Measurements from ENCODE around the gene EIF4E2.

GRCh38 chr2:232512602-232513001, 37.9 kb upstream of the EIF4E2 start:
- TF ChIP-seq EP300 (IDR thresholded peaks at IDR 0.05) = no peak
- no peak for TF ChIP-seq CTCF (IDR thresholded peaks at IDR 0.05)
- TF ChIP-seq POLR2A (IDR thresholded peaks at IDR 0.05) = no peak
- TF ChIP-seq POLR2AphosphoS5 (IDR thresholded peaks at IDR 0.05) = no peak

Data from upper lobe of left lung (tissue), 4 donors.